ENCODE data around the gene CHP2. TPM values are rescaled to one million over a fixed set of nuclear protein-coding genes. Genes with fewer than 3 reads are reported as not detected.

CHP2 gene
- total RNA-seq, 4 donors from 2014 or later = not detected

DNA sequence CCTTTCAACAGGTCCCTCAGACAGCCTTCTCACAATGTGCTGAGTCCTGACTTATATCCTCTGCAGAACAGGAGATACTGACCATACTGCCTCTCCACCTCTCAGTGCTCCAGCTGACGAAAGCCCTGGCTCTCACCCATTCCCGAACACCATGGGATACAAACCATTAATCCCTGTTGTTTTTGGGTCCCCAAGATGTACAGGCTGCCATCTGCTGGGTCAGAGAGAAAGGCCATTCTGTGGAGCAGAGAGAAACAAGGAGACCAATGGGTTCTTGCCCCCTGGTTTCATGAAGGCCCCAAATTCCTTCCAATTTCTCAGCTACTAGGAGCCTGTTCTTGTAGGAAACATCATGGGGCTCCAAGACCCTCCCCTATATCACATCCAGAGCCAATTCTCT, 44.8 kb upstream of the CHP2 start:
- Histone ChIP-seq H3K36me3 (no peaks in the 10 kb centered on the region), H3K27ac (replicated peaks in 1 of 4) (no peak overlapping the region), H3K4me3 (no peak overlapping the region), H3K9me3 (peaks cover 0 to 27% (median 7%) of the 10 kb centered on the region in 4 donors), H3K27me3 (peaks cover 0 to 67% (median 3%) of the 10 kb centered on the region in 4 donors), H3K4me1 (no peaks in the 10 kb centered on the region)
- no peak for TF ChIP-seq POLR2AphosphoS5 (IDR thresholded peaks at IDR 0.05)
- no peak for TF ChIP-seq POLR2A (IDR thresholded peaks at IDR 0.05; ENCODE audit: low read depth)
- TF ChIP-seq EP300 (IDR thresholded peaks at IDR 0.05) = no peak
- TF ChIP-seq, protein P1, sequence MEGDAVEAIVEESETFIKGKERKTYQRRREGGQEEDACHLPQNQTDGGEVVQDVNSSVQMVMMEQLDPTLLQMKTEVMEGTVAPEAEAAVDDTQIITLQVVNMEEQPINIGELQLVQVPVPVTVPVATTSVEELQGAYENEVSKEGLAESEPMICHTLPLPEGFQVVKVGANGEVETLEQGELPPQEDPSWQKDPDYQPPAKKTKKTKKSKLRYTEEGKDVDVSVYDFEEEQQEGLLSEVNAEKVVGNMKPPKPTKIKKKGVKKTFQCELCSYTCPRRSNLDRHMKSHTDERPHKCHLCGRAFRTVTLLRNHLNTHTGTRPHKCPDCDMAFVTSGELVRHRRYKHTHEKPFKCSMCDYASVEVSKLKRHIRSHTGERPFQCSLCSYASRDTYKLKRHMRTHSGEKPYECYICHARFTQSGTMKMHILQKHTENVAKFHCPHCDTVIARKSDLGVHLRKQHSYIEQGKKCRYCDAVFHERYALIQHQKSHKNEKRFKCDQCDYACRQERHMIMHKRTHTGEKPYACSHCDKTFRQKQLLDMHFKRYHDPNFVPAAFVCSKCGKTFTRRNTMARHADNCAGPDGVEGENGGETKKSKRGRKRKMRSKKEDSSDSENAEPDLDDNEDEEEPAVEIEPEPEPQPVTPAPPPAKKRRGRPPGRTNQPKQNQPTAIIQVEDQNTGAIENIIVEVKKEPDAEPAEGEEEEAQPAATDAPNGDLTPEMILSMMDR (IDR thresholded peaks at IDR 0.05) = no peak
- DNase-seq (ENCODE audit: extremely low spot score) = no peak
- 80% methylated on average over 2 of the region's 2 CpGs for WGBS
- intact Hi-C loops (cut with DNase I) = no loop called here

DNA sequence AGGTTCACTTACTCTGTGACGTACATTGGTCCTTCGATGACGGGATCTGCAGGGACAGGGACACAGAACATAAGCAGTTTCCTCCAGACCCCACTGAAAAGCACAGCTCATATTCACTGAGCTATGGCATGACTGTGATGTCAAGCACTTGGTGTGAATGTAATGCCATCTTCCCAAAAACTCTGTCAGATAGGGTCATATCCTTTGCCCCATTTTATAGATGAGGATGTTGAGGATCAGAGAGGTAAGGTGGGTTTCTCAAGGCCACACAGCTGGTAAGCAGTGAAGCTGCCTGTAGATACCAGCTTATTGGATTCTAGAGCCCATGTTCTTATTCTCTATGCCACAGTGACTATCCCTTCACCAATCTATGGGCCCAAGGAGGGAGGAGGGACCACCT, 44.3 kb upstream of the CHP2 start:
- H3K27me3 ChIP-seq = peaks cover 0 to 69% (median 3%) of the 10 kb centered on the region in 4 donors
- TF ChIP-seq, protein P1 (IDR thresholded peaks at IDR 0.05) = no peak
- TF ChIP-seq POLR2A (IDR thresholded peaks at IDR 0.05; ENCODE audit: low read depth) = no peak
- TF ChIP-seq POLR2AphosphoS5 (IDR thresholded peaks at IDR 0.05) = no peak
- no peak for TF ChIP-seq EP300 (IDR thresholded peaks at IDR 0.05)
- no peak overlapping the region for H3K27ac ChIP-seq (replicated peaks in 1 of 4)
- no peak overlapping the region for H3K4me3 ChIP-seq
- intact Hi-C loops (cut with DNase I) = no loop called here
- 95% methylated on average over 3 of the region's 3 CpGs for WGBS
- DNase-seq (ENCODE audit: extremely low spot score) = no peak
- H3K4me1 ChIP-seq = no peaks in the 10 kb centered on the region
- no peaks in the 10 kb centered on the region for H3K36me3 ChIP-seq
- H3K9me3 ChIP-seq = peaks cover 0 to 27% (median 7%) of the 10 kb centered on the region in 4 donors

DNA sequence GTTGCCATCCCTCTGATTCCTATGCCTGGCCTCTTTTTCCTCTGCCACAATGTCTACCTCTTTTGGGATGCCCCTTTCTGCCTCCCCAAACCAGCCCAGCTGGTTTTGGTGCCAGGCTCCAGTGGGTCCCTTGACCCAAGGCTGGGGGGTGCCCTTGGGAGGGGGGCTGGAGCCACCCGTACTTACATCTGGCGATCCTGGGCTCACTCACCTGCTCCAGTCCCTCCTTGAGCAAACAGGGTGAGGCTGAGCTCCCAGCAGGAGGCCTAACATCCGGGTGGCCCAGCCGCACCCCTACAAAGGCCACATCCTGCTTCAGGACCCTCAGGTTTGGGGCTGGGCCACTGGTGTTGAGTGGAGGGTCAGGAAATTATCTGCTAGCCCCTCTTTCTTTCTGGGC, 43.0 kb upstream of the CHP2 start:
- TF ChIP-seq POLR2AphosphoS5 (IDR thresholded peaks at IDR 0.05) (no peak), EP300 (IDR thresholded peaks at IDR 0.05) (no peak), POLR2A (IDR thresholded peaks at IDR 0.05; ENCODE audit: low read depth) (no peak)
- TF ChIP-seq, protein P1 (IDR thresholded peaks at IDR 0.05) = no peak
- no peak for DNase-seq (ENCODE audit: extremely low spot score)
- Histone ChIP-seq H3K9me3 (peaks cover 0 to 27% (median 7%) of the 10 kb centered on the region in 4 donors), H3K4me3 (no peak overlapping the region), H3K27me3 (peaks cover 0 to 69% (median 3%) of the 10 kb centered on the region in 4 donors), H3K27ac (replicated peaks in 1 of 4) (no peak overlapping the region), H3K4me1 (no peaks in the 10 kb centered on the region), H3K36me3 (no peaks in the 10 kb centered on the region)
- 59% methylated on average over 4 of the region's 4 CpGs for WGBS
- intact Hi-C loops (cut with DNase I) = no loop called here

DNA sequence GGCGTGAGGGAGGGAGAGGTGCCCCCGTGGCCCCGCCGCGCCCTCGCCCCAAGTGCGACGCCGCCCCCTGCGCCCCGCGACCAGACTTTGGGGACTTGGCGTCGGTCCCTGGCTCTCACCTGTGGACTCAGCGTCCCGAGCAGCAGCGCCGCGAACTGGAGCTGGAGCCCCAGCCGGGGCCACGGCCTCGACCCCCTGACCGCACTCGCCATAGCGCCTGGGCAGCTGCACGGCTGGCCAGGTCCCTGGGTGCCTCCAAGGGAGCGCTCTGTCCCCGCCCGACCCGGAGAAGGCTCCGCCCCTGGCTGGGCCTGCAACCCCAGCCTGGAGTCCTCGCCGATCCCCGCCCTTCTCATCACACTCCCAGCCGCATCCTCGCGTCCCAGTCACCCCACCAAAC, 41.9 kb upstream of the CHP2 start, which contains the start of gene ERN2:
Gene ERN2, minus strand, starts transcription at position 247 of the 400 bp plus-strand sequence. Its CDS starts 35 bp downstream, at position 212.
- Histone ChIP-seq H3K27ac (replicated peaks in 1 of 4) (no peak within 1 kb of the TSS), H3K4me3 (no peak within 1 kb of the TSS), H3K27me3 (peaks cover 0 to 71% (median 3%) of the 10 kb centered on the region in 4 donors)

More for the DNA sequence above, 41.9 kb upstream of the CHP2 start, which contains the start of gene ERN2:
- intact Hi-C loops (cut with DNase I) = no loop called here
- no peaks in the 10 kb centered on the region for H3K36me3 ChIP-seq
- no peaks in the 10 kb centered on the region for H3K4me1 ChIP-seq
- no peak for DNase-seq (ENCODE audit: extremely low spot score)
- H3K9me3 ChIP-seq = peaks cover 0 to 27% (median 7%) of the 10 kb centered on the region in 4 donors
- 10% methylated on average over 6 of the region's 37 CpGs for WGBS
- TF ChIP-seq POLR2AphosphoS5 (IDR thresholded peaks at IDR 0.05) (no peak), POLR2A (IDR thresholded peaks at IDR 0.05; ENCODE audit: low read depth) (no peak), EP300 (IDR thresholded peaks at IDR 0.05) (no peak)
- TF ChIP-seq, protein P1 (IDR thresholded peaks at IDR 0.05) = no peak

Data from esophagus muscularis mucosa (tissue), 4 donors.